ENCODE results near the gene NALF2. TPM values are rescaled to one million over a fixed set of nuclear protein-coding genes. Genes with fewer than 3 reads are reported as not detected.

NALF2 gene
- total and polyA plus RNA-seq, 4 donors, result 0.13 to 0.26 TPM; not detected in 2

GRCh38 chrX:69539437-69539836 lies 35.3 kb downstream of the NALF2 start:
- Histone ChIP-seq H3K36me3 (ENCODE audit: control insufficient read depth in 1 of 2, insufficient read depth in 2 of 2, low read length in 1 of 2) (no peaks in the 10 kb centered on the region), H3K27me3 (ENCODE audit: control insufficient read depth in 1 of 2, insufficient read depth in 2 of 2, low read length in 1 of 2) (no peaks in the 10 kb centered on the region), H3K27ac (ENCODE audit: low read depth in 1 of 2, low read length in 2 of 2) (no peak overlapping the region), H3K4me3 (ENCODE audit: low read length in 2 of 2) (no peak overlapping the region), H3K9me3 (ENCODE audit: control insufficient read depth, low read length) (no peaks in the 10 kb centered on the region), H3K4me1 (ENCODE audit: control insufficient read depth in 1 of 2, insufficient read depth in 2 of 2, low read length in 2 of 2) (no peaks in the 10 kb centered on the region)
- DNase-seq (no peak), ATAC-seq (ENCODE audit: low FRiP score) (no peak)
- intact Hi-C loops (cut with DNase I), result loop anchor here in 1 of 2 donors (5.0 to 10.0 kb wide), 3 partner anchors 78 to 555 kb away; partner anchors contain the start of gene EDA
- 72 to 73% methylated on average over 4 of the region's 4 CpGs for WGBS, 2 donors

GRCh38 chrX:69541956-69542355 lies 37.8 kb downstream of the NALF2 start:
- ATAC-seq (ENCODE audit: low FRiP score), result no peak
- 45 to 65% methylated on average over 3 of the region's 3 CpGs for WGBS, 2 donors
- H3K36me3 ChIP-seq (ENCODE audit: control insufficient read depth in 1 of 2, insufficient read depth in 2 of 2, low read length in 1 of 2), result no peaks in the 10 kb centered on the region
- intact Hi-C loops (cut with DNase I), result no loop called here
- no peaks in the 10 kb centered on the region for H3K27me3 ChIP-seq (ENCODE audit: control insufficient read depth in 1 of 2, insufficient read depth in 2 of 2, low read length in 1 of 2)
- H3K4me1 ChIP-seq (ENCODE audit: control insufficient read depth in 1 of 2, insufficient read depth in 2 of 2, low read length in 2 of 2), result no peaks in the 10 kb centered on the region
- H3K27ac ChIP-seq (ENCODE audit: low read depth in 1 of 2, low read length in 2 of 2), result no peak overlapping the region
- DNase-seq, result no peak
- no peak overlapping the region for H3K4me3 ChIP-seq (ENCODE audit: low read length in 2 of 2)
- no peaks in the 10 kb centered on the region for H3K9me3 ChIP-seq (ENCODE audit: control insufficient read depth, low read length)

GRCh38 chrX:69543572-69543971 lies 39.4 kb downstream of the NALF2 start:
- H3K27me3 ChIP-seq (ENCODE audit: control insufficient read depth in 1 of 2, insufficient read depth in 2 of 2, low read length in 1 of 2), result no peaks in the 10 kb centered on the region
- no peak overlapping the region for H3K27ac ChIP-seq (ENCODE audit: low read depth in 1 of 2, low read length in 2 of 2)
- no peak overlapping the region for H3K4me3 ChIP-seq (ENCODE audit: low read length in 2 of 2)
- 48% methylated on average over 3 of the region's 3 CpGs for WGBS, 2 donors
- no peak for DNase-seq
- H3K9me3 ChIP-seq (ENCODE audit: control insufficient read depth, low read length), result no peaks in the 10 kb centered on the region
- H3K36me3 ChIP-seq (ENCODE audit: control insufficient read depth in 1 of 2, insufficient read depth in 2 of 2, low read length in 1 of 2), result no peaks in the 10 kb centered on the region
- no peaks in the 10 kb centered on the region for H3K4me1 ChIP-seq (ENCODE audit: control insufficient read depth in 1 of 2, insufficient read depth in 2 of 2, low read length in 2 of 2)
- intact Hi-C loops (cut with DNase I), result no loop called here
- no peak for ATAC-seq (ENCODE audit: low FRiP score)

GRCh38 chrX:69546417-69546816 lies 42.3 kb downstream of the NALF2 start:
- intact Hi-C loops (cut with DNase I), result no loop called here
- Histone ChIP-seq H3K27me3 (ENCODE audit: control insufficient read depth in 1 of 2, insufficient read depth in 2 of 2, low read length in 1 of 2) (no peaks in the 10 kb centered on the region), H3K4me3 (ENCODE audit: low read length in 2 of 2) (no peak overlapping the region), H3K27ac (ENCODE audit: low read depth in 1 of 2, low read length in 2 of 2) (no peak overlapping the region), H3K9me3 (ENCODE audit: control insufficient read depth, low read length) (no peaks in the 10 kb centered on the region), H3K36me3 (ENCODE audit: control insufficient read depth in 1 of 2, insufficient read depth in 2 of 2, low read length in 1 of 2) (no peaks in the 10 kb centered on the region), H3K4me1 (ENCODE audit: control insufficient read depth in 1 of 2, insufficient read depth in 2 of 2, low read length in 2 of 2) (no peaks in the 10 kb centered on the region)
- DNase-seq, result no peak
- WGBS, 2 donors, result 78 to 89% methylated on average over 8 of the region's 8 CpGs
- ATAC-seq (ENCODE audit: low FRiP score), result no peak

GRCh38 chrX:69546978-69547377 lies 42.9 kb downstream of the NALF2 start:
- Histone ChIP-seq H3K4me3 (ENCODE audit: low read length in 2 of 2) (no peak overlapping the region), H3K27me3 (ENCODE audit: control insufficient read depth in 1 of 2, insufficient read depth in 2 of 2, low read length in 1 of 2) (no peaks in the 10 kb centered on the region), H3K4me1 (ENCODE audit: control insufficient read depth in 1 of 2, insufficient read depth in 2 of 2, low read length in 2 of 2) (no peaks in the 10 kb centered on the region), H3K9me3 (ENCODE audit: control insufficient read depth, low read length) (no peaks in the 10 kb centered on the region), H3K36me3 (ENCODE audit: control insufficient read depth in 1 of 2, insufficient read depth in 2 of 2, low read length in 1 of 2) (no peaks in the 10 kb centered on the region), H3K27ac (ENCODE audit: low read depth in 1 of 2, low read length in 2 of 2) (no peak overlapping the region)
- 82 to 89% methylated on average over 5 of the region's 5 CpGs for WGBS, 2 donors
- ATAC-seq (ENCODE audit: low FRiP score) (no peak), DNase-seq (no peak)
- intact Hi-C loops (cut with DNase I), result no loop called here

GRCh38 chrX:69551421-69552009 lies 47.4 kb downstream of the NALF2 start:
- H3K27ac ChIP-seq (ENCODE audit: low read depth in 1 of 2, low read length in 2 of 2), result no peak overlapping the region

GRCh38 chrX:69552512-69552911 lies 48.4 kb downstream of the NALF2 start:
- intact Hi-C loops (cut with DNase I), result no loop called here
- ATAC-seq (ENCODE audit: low FRiP score) (no peak), DNase-seq (no peak)
- Histone ChIP-seq H3K9me3 (ENCODE audit: control insufficient read depth, low read length) (no peaks in the 10 kb centered on the region), H3K4me1 (ENCODE audit: control insufficient read depth in 1 of 2, insufficient read depth in 2 of 2, low read length in 2 of 2) (no peaks in the 10 kb centered on the region), H3K4me3 (ENCODE audit: low read length in 2 of 2) (no peak overlapping the region), H3K36me3 (ENCODE audit: control insufficient read depth in 1 of 2, insufficient read depth in 2 of 2, low read length in 1 of 2) (no peaks in the 10 kb centered on the region), H3K27me3 (ENCODE audit: control insufficient read depth in 1 of 2, insufficient read depth in 2 of 2, low read length in 1 of 2) (no peaks in the 10 kb centered on the region), H3K27ac (ENCODE audit: low read depth in 1 of 2, low read length in 2 of 2) (no peak overlapping the region)
- 70 to 74% methylated on average over 4 of the region's 4 CpGs for WGBS, 2 donors

More at GRCh38 chrX:69551421-69552009, 47.4 kb downstream of the NALF2 start:
- intact Hi-C loops (cut with DNase I), result no loop called here
- Histone ChIP-seq H3K4me1 (ENCODE audit: control insufficient read depth in 1 of 2, insufficient read depth in 2 of 2, low read length in 2 of 2) (no peaks in the 10 kb centered on the region), H3K27me3 (ENCODE audit: control insufficient read depth in 1 of 2, insufficient read depth in 2 of 2, low read length in 1 of 2) (no peaks in the 10 kb centered on the region), H3K9me3 (ENCODE audit: control insufficient read depth, low read length) (no peaks in the 10 kb centered on the region), H3K4me3 (ENCODE audit: low read length in 2 of 2) (no peak overlapping the region), H3K36me3 (ENCODE audit: control insufficient read depth in 1 of 2, insufficient read depth in 2 of 2, low read length in 1 of 2) (no peaks in the 10 kb centered on the region)
- DNase-seq (no peak), ATAC-seq (ENCODE audit: low FRiP score) (no peak)
- WGBS, 2 donors, result 33 to 35% methylated on average over 7 of the region's 7 CpGs

Other genes with a start within 250 kb of the NALF2 start
- 1 to 10 TPM; 4.6 to 9.0 TPM for gene EDA, start 111.8 kb downstream of the NALF2 start, total RNA-seq
- 1 to 10 TPM; 1.7 to 2.4 TPM for gene EDA, start 111.8 kb downstream of the NALF2 start, polyA plus RNA-seq

Measured in aorta (tissue), 5 donors.